Neural crest cell (in vitro differentiated cells): ENCODE results near the gene LAG3. TPM values are rescaled to one million over a fixed set of nuclear protein-coding genes. Genes with fewer than 3 reads are reported as not detected.

Source experiments
- DNase-seq: peaks from one replicate; pipeline ENCODE4 v3.0.0; 2021; ENCODE audit warnings: low read depth, mixed read lengths, low spot score
- H3K27ac Mint-ChIP-seq: one replicate; pipeline ENCODE4 v1.8.0; 2021; ENCODE audit warnings: mild to moderate bottlenecking, mixed read lengths; ENCODE audit not compliant: unreplicated experiment
- H3K27me3 Mint-ChIP-seq: 2 replicates; pipeline ENCODE4 v1.8.0; 2021; ENCODE audit warnings: low read depth, mild to moderate bottlenecking, mixed read lengths
- H3K36me3 Mint-ChIP-seq: 2 replicates; pipeline ENCODE4 v1.8.0; 2021; ENCODE audit warnings: low read depth, mild to moderate bottlenecking, mixed read lengths
- H3K4me1 Mint-ChIP-seq: 2 replicates; pipeline ENCODE4 v1.8.0; 2021; ENCODE audit warnings: mixed read lengths
- H3K4me3 Mint-ChIP-seq: one replicate; pipeline ENCODE4 v1.8.0; 2021; ENCODE audit warnings: mild to moderate bottlenecking, mixed read lengths
- H3K9me3 Mint-ChIP-seq: 2 replicates; pipeline ENCODE4 v1.8.0; 2021; ENCODE audit warnings: mixed read lengths
- total RNA-seq: library from RNA; stranded (reverse); gene quantifications from 2 replicates; pipeline ENCODE4 v1.2.1, GENCODE V29; 2021
- TF ChIP-seq, protein P1 (sequence below): fragments of 200-600 bp; sonication (generic); conservative IDR thresholded peaks from 2 replicates; pipeline ENCODE4 v1.5.0; 2021; ENCODE audit warnings: antibody characterized with exemption, mild to moderate bottlenecking

LAG3 gene
- total RNA-seq, 1 donor from 2014 or later: 4.9 TPM

DNA sequence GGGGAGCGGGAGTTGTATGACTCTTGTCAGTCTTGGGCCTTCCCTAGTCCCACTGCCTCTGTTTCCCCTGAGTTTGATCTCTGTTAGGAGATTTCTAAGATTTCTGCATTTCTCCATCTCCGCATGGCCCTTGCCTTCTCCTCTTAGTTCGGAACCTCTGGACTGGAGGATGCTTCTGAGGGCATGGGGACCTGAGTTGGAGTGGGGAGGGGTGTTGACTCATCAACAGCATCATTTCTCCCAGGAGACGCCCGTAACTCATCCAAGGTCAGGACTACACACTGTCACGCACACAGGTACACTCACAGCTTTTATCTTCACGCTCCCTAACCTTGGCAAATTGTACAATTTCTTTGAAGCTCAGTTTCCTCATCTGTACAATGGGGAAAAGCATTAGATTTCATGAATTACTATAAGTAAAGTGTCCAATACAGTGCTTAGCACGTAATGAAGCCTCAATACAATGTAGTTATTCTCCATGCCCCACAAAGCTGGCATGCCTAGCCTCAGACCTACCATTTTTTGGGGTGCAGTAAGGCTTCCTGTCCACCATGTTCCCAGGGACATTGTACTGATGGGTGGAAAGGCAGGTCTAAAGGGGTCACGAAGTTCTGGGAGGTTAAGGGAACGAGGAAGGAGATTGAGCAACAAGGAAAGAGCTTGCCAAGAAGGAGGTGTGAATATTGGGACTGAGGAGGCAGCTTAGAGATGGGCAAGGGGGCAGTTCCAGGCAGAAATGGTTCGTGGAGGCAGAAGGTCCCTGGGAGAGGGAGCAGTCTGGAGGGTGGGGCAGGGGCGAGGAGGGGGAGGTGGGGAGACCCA lies 600 bp upstream of the LAG3 start:
- Mint-ChIP-seq H3K36me3 (peaks cover 22% of the 10 kb centered on the region), H3K27me3 (peaks cover 21% of the 10 kb centered on the region), H3K4me1 (peaks cover 49% of the 10 kb centered on the region), H3K9me3 (no peaks in the 10 kb centered on the region), H3K4me3 (peak overlapping the region; percentile 79), H3K27ac (no peak overlapping the region)
- DNase-seq: no peak
- TF ChIP-seq, protein P1, sequence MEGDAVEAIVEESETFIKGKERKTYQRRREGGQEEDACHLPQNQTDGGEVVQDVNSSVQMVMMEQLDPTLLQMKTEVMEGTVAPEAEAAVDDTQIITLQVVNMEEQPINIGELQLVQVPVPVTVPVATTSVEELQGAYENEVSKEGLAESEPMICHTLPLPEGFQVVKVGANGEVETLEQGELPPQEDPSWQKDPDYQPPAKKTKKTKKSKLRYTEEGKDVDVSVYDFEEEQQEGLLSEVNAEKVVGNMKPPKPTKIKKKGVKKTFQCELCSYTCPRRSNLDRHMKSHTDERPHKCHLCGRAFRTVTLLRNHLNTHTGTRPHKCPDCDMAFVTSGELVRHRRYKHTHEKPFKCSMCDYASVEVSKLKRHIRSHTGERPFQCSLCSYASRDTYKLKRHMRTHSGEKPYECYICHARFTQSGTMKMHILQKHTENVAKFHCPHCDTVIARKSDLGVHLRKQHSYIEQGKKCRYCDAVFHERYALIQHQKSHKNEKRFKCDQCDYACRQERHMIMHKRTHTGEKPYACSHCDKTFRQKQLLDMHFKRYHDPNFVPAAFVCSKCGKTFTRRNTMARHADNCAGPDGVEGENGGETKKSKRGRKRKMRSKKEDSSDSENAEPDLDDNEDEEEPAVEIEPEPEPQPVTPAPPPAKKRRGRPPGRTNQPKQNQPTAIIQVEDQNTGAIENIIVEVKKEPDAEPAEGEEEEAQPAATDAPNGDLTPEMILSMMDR: no peak

DNA sequence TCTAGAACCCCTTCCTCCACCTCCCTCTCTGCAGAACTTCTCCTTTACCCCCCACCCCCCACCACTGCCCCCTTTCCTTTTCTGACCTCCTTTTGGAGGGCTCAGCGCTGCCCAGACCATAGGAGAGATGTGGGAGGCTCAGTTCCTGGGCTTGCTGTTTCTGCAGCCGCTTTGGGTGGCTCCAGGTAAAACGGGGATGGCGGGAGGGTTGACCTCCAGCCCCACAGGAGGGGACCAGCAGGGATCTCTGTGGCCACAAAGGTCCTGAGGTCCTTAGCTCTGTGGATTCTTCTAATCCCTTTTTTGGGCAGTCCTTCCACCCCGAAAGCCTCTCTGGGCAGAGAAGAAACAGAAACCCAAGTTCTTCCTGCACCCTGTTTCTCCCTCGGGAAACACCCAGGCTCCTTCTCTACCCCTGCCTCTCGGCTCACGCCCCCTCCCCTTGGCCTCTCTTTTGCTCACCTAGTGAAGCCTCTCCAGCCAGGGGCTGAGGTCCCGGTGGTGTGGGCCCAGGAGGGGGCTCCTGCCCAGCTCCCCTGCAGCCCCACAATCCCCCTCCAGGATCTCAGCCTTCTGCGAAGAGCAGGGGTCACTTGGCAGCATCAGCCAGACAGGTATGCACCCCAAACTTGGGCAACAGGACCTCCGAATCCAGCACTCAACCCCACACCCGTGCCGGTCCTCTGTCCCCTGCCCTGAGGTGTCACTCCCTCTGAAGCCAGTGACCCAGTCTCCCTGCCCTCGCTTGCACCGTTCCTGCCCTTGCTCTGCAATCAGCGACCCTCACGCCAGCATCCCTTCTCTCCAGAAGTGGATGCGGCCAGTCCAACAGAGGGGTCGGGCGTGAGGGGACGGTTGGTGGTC lies 638 bp downstream of the LAG3 start:
- Mint-ChIP-seq H3K9me3 (no peaks in the 10 kb centered on the region), H3K4me3 (peak overlapping the region; percentile 80), H3K27me3 (peaks cover 17% of the 10 kb centered on the region), H3K4me1 (peaks cover 46% of the 10 kb centered on the region), H3K36me3 (peaks cover 19% of the 10 kb centered on the region), H3K27ac (no peak overlapping the region)
- TF ChIP-seq, protein P1: no peak
- DNase-seq: no peak

DNA sequence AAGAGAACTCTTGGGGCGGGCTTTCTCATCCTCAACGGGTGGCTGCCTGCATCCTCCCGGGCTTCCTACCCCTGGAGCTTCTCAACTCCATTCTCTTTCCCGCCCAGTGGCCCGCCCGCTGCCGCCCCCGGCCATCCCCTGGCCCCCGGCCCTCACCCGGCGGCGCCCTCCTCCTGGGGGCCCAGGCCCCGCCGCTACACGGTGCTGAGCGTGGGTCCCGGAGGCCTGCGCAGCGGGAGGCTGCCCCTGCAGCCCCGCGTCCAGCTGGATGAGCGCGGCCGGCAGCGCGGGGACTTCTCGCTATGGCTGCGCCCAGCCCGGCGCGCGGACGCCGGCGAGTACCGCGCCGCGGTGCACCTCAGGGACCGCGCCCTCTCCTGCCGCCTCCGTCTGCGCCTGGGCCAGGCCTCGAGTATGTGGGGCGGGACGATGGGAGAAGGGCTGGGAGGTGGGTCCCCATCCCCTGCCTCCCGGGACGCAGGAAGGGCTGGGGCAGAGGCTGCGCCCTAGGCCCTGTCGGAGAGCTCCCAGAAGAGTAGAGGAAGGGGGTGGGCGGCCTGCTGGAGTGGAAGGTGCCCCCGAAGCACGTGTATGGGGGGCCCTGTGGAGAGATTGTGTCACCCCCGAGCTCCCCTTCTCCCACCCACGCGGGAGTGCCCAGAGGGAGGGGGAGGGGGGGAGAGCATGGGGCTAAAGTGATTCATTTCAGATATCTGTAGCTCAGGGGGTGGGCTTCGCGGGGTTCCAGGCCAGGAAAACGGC lies 1.5 kb downstream of the LAG3 start:
- Mint-ChIP-seq H3K4me3 (peak overlapping the region; percentile 80), H3K27me3 (peaks cover 22% of the 10 kb centered on the region)
- TF ChIP-seq, protein P1: no peak

DNA sequence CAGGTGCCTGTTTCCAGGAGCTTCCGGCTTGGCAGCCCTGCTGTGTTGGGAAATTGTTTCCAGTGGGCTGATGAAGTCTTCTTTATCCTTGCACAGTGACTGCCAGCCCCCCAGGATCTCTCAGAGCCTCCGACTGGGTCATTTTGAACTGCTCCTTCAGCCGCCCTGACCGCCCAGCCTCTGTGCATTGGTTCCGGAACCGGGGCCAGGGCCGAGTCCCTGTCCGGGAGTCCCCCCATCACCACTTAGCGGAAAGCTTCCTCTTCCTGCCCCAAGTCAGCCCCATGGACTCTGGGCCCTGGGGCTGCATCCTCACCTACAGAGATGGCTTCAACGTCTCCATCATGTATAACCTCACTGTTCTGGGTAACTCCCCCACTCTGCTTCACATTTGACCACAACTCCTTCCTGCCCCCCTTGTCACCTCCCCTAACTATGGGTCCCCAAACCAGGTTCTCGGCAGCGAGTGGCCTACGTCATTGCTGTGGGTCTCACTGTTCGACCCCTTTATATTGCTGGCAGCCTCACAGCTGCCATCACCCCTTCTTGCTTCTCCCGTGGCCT lies 2.3 kb downstream of the LAG3 start:
- peaks cover 23% of the 10 kb centered on the region for H3K27me3 Mint-ChIP-seq
- no peaks in the 10 kb centered on the region for H3K9me3 Mint-ChIP-seq
- DNase-seq: no peak
- H3K4me1 Mint-ChIP-seq: peaks cover 46% of the 10 kb centered on the region
- peaks cover 17% of the 10 kb centered on the region for H3K36me3 Mint-ChIP-seq
- TF ChIP-seq, protein P1: no peak
- peak overlapping the region; percentile 67 for H3K27ac Mint-ChIP-seq
- peak overlapping the region; percentile 77 for H3K4me3 Mint-ChIP-seq

More for the DNA sequence above, 1.5 kb downstream of the LAG3 start:
- no peak for DNase-seq
- H3K4me1 Mint-ChIP-seq: peaks cover 46% of the 10 kb centered on the region
- peaks cover 19% of the 10 kb centered on the region for H3K36me3 Mint-ChIP-seq
- no peaks in the 10 kb centered on the region for H3K9me3 Mint-ChIP-seq
- no peak overlapping the region for H3K27ac Mint-ChIP-seq
